GM18951 (cell line): ENCODE results near the gene ANKS1A.

Source experiments
- POLR2A ChIP-seq: IDR thresholded peaks from 4 replicates; pipeline ENCODE4 v1.6.1; 2011; ENCODE audit warnings: mild to moderate bottlenecking; ENCODE audit not compliant: insufficient read length, insufficient read depth; ENCODE audit errors: extremely low read depth
- in situ Hi-C: fragments of 300-500 bp; cut with MboI; formaldehyde crosslinking; loops from one replicate; pipeline ENCODE4 v1.12.0; 2022; ENCODE audit warnings: low sequenced_read_pairs, mixed read lengths, inconsistent platforms; ENCODE audit not compliant: unreplicated experiment

The ANKS1A gene

DNA sequence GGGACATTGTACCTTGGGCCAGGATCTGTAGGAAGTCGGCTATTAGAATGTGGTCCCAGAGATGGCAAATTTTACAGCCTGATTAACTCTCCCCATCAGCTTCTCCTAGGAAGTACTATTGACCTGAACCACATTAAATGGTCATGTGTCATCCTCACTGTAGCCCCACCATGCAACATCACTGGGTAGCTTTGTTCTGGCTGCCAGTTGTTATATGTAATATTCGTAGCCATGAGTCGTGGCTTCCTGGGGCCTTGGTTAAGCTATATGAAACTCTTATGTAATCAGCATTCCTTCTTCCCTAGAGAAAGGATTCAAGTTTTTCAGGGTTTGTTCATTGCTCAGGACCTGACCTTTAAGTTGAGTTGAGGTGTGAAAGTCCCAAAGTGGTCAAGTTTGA is 125.7 kb downstream of the ANKS1A start:
- no peak for TF ChIP-seq POLR2A
- in situ Hi-C loops, result no loop called here

DNA sequence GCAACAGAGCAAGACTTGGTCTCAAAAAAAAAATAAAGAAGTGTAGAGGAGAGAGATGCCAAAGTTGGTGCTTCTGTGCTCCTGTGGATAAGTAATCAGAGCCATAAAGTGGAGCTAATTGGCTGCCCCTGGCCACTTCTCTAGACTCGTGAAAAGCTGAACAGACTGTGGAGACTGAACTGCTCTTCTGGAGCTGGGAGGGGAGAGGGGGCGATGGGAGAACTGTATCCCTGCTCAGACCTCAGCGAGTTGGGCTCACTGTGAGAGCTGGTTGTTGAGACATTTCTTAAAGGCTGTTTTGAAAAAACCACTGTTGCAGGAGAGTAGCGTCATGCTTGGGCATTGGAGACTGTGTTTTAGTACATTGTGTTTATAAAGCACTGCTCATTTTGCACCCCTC is 126.4 kb downstream of the ANKS1A start:
- in situ Hi-C loops, result no loop called here
- TF ChIP-seq POLR2A, result no peak

DNA sequence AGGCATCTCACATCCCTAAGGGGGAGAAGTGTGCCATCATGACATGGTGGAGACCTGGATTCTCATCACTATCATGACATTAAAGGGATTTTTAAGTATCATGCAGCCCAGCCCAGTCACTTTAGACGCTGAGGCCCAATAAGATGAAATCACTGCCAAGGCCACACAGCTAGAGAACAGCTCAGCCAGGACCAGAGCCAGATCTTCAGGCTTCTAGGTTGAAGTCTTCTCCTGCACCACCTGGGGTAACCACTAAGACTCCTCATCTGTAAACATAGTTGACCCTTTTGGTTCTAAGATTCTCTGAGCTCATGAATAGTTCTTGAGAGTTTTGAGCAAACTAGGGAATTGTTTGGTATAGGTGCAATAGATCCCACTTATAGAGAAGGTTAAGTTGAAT is 126.9 kb downstream of the ANKS1A start:
- in situ Hi-C loops, result no loop called here
- no peak for TF ChIP-seq POLR2A

DNA sequence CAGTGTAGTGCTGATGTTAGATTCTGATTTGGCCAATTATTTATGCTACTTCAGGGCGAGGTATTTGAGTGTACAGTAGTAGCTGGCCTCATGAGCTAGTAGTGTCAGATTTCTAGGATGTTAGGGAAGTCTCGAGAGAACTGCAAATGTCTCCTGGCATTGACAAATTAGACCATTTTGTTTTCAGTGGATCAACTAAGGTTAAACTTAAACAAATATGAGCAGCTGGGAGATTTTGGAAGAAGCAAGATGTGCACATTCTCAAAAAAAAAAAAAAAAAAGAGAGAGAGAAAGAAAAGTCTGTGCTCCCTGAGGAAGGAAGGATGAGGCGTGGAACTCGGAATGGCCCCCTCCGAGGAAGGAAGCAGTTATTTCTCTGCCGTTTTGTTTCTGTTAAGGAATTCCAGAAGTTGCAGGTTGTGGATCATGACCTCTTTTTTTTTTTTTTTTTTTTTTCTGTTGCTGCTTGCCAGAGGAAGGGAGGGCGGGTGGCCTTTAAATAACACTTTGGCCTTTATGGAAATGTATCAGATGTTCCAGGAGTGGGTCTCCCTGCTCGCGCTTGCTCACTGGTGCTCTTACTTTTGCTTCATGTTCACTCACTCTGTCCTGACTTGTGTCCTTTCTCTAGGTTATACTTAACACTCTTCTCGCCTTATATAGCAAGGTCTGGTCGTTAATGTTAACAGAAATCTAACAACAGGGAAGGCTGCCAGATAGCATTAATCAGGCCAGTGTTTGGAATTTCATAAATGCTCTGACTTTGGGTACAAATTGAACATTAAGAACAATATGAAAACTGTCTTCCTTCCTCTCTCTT is 127.7 kb downstream of the ANKS1A start:
- TF ChIP-seq POLR2A, result no peak
- in situ Hi-C loops, result no loop called here

DNA sequence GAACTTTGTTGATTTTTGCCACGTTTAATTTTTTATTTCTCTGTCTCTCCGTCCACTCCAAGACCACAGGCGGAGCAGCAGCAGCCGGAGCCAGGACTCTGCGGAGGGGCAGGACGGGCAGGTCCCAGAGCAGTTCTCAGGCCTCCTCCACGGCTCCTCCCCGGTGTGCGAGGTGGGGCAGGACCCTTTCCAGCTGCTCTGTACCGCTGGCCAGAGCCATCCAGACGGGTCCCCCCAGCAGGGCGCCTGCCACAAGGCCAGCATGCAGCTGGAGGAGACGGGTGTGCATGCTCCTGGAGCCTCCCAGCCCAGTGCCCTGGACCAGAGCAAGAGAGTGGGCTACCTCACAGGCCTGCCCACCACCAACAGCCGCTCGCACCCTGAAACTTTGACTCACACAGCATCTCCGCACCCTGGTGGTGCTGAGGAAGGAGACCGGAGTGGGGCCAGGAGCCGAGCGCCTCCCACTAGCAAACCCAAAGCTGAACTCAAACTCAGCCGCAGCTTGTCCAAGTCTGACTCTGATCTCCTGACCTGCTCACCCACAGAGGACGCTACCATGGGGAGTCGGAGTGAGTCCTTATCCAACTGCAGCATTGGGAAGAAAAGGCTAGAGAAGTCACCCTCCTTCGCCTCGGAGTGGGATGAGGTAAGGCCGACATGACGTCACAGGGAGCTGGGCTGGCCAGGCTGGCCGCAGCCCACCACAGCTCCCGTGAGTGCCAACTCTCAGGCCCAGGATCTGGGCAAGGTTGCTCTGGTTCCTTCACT is 128.5 kb downstream of the ANKS1A start:
- TF ChIP-seq POLR2A, result no peak
- in situ Hi-C loops, result no loop called here

DNA sequence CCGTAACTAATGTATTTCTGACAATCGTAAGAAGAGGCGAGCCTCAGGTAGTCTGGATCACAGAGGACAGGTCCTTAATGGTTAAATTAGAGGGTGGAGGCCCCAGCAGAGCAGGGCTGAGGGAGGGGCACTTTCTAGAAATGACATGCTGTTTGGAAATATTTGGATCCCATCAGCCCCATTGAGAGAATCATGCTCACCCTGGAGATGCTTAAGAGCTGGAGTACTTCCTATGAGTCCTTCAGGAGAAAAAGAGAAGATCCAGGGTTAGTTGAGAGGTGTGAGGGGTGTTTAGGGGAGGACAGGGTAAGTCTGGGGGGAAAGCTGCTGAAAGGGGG is 129.1 kb downstream of the ANKS1A start:
- no peak for TF ChIP-seq POLR2A
- in situ Hi-C loops, result no loop called here

DNA sequence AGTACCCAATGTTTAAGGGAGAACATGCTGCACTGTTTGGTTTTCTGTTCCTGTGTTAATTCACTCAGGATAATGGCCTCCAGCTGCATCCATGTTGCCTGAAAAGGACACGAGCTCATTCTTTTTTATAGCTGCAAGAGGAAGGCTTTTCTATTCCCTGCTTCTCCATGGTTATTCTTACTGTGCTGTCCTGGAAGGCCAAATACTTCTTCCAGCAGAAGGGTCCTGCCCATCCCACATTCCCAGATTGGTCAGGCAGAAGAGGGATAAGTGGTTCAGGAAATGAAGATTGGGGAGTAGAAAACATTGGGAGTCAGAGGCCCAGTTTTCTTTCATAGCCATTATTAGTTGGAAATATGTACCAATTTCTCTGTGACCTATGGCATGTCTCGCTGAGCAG is 129.7 kb downstream of the ANKS1A start:
- in situ Hi-C loops, result no loop called here
- no peak for TF ChIP-seq POLR2A

DNA sequence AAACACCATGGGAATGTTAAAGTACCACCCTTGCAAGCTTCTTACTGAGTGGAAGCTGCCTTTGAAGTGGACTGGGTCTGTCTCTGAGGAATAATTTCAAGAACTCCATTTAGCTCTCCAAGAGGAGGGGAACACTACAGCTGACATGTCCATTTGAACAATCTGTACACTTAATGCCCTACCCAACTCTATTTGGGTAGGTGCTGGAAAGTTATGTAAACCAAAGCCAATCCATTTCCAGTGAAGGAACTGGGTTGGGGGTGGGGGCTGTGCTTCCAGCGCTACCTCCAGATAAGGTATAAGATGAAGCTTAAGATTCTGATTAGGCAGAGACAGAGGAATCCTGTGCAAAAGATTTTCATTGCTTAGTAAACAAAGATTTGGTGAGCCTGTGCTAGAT is 130.1 kb downstream of the ANKS1A start:
- TF ChIP-seq POLR2A, result no peak
- in situ Hi-C loops, result no loop called here

DNA sequence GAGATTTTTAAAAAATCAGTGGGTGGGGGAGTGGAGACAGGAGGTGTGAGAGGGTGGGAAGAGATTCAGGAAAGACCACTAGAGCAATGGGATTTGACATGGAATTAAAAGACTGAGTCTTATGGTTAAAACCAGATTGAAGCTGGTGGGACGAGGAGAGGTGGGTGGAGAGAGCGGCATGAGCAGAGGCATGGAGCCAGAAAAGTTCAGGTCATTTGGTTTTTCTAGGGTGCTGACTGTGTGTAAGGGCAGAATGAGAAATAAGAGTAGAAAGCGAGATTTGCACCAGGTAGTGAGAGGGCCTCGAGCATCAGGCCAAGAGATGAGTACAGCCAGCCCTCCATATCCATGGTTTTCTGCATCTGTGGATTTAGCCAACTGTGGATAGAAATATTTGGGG is 130.8 kb downstream of the ANKS1A start:
- in situ Hi-C loops, result no loop called here
- no peak for TF ChIP-seq POLR2A

DNA sequence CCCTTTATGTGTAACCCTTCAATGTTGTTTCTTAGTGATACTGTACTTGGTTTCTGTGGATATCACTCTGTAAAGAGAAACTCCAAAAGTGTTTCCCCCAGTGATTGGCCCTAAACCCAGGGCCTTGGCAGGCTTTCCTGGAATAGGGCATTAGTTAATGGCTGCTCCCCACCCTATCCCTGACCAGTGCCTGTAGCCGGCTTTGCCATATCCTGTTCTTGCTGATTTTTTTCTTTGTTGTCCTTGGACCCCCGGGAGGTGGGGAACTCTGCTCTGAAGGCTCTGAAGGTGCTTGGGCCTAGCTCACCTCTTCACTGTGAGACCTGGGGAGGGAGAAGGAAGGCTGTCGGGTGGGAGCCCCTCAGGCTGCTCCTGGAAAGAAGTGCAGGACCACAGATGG is 131.9 kb downstream of the ANKS1A start:
- in situ Hi-C loops, result no loop called here
- no peak for TF ChIP-seq POLR2A

DNA sequence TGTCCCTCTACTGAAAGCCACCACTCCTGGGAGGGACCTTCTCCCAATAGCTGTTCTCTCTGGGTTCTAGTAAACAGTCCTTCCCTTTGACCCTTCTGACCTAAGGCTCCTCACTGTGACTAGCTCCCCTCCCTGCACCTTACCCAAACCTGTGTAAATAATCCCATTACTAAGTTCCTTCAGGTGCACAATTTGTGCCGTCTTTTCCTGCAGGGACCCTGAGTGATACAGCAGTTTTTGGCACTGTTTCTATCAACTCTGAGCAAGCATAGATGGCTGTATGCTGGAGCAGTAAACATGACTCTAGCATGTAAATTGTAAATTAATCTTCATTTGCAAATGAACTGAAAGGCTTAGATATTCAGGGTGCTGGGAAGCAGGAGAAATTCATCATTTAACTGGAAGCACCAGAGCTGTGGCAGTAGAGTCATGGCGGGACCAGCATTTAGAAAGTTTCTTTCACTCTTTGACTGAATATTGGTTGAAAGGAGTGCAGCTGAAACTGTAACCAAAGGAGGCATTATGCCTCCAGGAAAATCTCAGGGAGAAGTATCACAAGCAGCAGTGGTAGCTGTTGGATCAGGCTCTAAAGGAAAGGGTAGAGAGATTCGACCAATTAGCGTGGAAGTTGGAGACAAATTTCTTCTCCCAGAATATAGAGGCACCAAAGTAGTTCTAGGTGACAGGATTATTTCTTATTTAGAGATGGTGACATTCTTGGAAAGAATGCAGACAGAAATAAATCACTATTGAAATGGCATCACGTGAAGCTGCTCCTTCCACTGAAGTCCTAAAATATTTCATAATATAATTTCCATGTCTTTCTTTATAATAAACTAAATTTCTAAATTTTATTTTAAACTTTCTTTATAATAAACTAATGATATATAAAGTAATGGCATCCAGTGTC is 134.3 kb downstream of the ANKS1A start:
- in situ Hi-C loops, result no loop called here
- no peak for TF ChIP-seq POLR2A

DNA sequence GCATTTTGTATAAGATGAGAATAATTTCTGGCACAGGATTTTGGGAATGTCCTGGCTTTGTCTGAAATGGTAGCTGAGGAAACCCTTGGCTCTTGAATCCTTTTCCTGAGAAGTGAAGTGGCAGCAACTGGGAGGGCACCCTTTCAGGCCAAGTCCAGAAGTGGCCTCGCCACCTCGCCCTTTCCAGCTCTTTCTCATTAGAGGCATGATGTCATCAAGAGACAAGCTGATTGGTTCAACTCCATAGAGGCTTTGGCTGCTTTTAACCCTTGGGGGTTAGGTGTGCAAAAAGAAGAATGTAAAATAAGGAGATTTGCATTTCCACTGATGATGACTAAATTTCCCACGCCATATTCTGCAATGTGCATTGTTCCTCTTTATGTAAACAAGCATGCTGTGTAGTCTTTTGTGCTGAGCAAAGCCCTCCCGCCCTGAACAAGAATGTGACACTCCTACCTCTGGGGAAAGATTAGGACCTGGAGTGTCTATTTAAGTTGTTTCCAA is 135.5 kb downstream of the ANKS1A start:
- no peak for TF ChIP-seq POLR2A
- in situ Hi-C loops, result no loop called here
